Stimulated activated CD8-positive, alpha-beta memory T cell treated with anti-CD3 and anti-CD28 coated beads, Interleukin-4, amount 100 ng/mL, for 1 hour (primary cell): ENCODE data around the gene KISS1R.
"Not testable (repeated sequence)": the region's sequence is repeated elsewhere in the genome, so short reads cannot be mapped to it uniquely, and the experiment has no call there.

Experiments used
- DNase-seq, 2 donors: peaks; one replicate each; pipeline ENCODE4 v3.0.0-alpha.2; 2020; ENCODE audit warnings: low read depth in 2 of 2, low spot score in 1 of 2

Gene KISS1R

DNA sequence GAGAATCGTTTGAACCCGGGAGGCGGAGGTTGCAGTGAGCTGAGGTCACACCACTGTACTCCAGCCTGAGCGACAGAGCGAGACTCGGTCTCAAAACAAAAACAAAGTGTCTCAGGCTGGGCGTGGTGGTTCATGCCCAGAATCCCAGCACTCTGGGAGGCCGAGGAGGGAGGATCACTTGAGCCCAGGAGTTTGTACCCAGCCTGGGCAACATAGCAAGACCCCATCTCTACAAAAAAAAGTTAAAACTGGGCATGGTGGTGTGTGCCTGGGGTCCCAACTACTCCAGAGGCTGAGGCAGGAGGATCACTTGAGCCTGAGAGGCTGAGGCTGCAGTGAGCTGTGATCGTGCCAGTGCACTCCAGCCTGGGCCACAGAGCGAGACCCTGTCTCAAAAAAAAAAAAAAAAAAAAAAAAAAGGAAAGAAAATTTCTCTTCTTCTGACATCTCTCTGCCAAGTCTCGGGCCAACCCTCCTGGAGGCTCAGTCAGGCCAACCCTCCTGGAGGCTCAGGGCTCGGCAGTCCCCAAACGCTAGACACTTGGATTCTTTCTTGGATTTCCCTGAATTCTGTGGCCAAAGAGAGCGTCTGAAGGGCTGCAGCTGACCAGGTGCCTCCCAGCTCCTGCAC lies 35.0 kb downstream of the KISS1R start:
- DNase-seq, result no peak

DNA sequence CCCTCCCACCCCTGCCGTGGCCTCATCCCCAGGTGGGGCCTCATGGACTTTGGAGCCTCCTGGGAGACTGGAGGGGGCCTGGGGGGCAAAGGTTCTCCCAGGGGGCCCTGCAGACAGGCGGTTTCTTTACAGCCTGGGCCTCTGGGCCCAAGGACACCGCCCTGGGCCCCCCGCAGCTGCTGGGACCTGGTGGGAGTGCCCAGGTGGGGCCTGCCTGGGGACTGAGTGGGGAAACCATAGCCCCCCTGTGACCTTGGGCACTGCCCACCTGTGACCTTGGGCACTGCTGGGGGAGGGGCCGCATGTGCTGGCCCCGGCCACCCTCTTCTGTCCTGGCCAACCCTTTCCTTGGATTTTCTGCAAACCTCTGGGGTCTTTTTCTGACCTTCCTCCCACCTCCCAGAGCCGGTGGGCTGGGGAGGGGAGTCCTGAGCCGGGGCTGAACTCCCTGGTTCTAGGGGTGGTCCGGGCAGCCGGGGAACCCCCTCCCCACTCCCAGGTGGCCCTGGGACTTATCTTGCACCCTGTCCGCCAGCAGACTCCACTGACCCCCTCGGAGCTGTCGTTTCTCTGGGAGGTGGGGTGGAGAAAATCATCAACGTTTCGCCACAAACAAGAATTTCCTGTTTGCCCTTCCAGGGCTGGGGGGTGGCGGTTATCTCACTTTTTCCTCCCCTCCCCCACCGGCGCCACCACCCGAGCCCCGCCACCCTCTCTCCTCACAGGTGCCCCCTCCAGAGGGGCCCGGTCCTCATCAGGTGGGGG lies 35.7 kb downstream of the KISS1R start:
- no peak for DNase-seq

DNA sequence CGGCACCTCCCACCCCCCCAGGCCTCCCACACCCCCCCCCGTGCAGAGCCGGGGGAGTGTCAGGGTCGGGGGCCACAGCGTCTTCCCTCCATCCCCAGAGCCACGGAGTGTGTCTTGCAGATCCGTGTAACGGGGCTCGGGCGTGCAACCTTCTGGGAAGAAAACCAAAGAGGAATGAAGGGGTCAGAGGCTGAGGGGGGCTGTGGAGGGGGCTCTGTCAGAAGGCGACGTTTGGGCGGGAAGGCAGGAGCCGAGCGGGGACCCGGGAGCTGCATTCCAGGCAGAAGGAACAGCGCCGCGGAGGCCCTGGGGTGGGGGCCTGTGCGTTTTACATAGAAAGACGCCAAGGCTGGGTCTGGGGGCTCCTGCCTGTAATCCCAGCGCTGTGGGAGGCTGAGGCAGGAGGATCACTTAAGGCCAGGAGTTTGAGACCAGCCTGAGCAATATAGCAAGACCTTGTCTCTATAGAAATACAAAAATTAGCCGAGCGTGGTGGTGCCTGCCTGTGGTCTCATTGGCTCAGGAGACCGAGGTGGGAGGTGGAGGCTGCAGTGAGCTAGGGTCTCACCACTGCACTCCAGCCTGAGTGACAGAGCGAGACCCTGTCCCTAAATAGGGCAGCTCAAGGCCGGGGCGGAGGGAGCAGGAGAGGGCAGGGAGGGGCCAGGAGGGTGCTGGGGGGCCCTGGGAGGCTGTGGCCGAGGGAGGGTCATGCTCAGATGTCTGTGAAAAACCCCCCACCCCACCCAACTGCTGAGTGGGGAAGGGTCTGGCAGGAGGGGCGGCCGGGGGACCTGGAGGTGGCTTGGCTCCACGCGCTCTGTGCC lies 36.5 kb downstream of the KISS1R start:
- DNase-seq, result no peak

DNA sequence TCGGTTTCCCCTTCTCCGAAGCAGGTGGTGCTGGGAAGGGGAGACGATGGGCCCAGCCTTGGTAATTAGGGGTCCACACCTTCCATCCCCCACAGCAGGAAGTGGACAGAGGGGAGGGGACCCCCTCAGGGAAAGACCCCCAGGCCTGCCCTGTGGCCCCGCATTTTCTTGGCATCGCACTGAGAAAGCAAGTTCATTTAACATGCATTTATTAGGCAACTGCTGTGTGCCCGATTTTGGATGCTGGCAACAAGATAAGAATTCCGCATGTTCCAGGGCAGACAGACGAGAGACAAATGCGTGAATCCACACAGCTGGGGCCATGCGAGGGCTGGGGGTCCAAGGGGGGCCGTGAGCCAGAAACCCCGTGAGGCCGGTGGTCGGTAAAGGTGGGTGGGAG lies 37.1 kb downstream of the KISS1R start:
- DNase-seq, result no peak

DNA sequence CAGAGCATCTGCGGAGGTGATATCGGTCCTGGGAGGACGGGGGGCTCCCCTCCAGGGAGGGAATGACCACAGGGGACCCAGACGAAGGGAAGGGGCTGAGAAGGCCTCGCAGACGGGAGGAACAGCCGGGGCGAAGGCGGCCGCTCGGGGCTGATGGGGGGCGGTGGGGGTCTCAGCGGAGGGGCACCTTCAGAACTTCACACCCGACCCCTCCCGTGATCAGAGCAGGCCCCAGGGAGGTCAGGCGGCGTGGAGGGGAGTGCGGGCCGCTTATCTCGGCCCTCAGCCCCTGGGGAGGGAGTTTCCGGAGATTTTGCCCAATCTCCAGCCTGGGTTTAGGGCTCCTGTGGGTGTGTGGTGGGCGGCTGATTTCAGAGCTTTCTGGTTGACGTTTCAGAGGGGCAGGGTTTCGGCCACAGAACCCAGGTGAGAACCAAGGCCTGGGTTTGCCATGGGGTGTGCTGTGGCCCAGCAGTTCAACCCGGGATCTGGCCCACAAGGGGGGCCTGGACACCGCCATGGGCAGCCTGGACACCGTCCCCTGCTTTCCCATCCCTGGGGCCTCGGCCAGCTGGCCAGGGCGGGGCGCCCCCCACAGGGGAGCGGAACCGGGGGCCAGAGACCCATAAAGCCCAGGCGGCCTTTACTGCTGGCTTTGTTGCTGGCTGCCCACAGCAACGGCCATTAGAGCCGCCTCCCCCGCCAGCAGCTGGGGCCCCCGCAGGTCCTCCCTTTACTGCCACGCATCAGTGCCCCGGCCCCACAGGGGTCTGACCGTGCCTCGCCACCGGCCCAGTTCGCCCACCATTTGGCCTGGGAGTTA lies 37.8 kb downstream of the KISS1R start:
- DNase-seq, result no peak

DNA sequence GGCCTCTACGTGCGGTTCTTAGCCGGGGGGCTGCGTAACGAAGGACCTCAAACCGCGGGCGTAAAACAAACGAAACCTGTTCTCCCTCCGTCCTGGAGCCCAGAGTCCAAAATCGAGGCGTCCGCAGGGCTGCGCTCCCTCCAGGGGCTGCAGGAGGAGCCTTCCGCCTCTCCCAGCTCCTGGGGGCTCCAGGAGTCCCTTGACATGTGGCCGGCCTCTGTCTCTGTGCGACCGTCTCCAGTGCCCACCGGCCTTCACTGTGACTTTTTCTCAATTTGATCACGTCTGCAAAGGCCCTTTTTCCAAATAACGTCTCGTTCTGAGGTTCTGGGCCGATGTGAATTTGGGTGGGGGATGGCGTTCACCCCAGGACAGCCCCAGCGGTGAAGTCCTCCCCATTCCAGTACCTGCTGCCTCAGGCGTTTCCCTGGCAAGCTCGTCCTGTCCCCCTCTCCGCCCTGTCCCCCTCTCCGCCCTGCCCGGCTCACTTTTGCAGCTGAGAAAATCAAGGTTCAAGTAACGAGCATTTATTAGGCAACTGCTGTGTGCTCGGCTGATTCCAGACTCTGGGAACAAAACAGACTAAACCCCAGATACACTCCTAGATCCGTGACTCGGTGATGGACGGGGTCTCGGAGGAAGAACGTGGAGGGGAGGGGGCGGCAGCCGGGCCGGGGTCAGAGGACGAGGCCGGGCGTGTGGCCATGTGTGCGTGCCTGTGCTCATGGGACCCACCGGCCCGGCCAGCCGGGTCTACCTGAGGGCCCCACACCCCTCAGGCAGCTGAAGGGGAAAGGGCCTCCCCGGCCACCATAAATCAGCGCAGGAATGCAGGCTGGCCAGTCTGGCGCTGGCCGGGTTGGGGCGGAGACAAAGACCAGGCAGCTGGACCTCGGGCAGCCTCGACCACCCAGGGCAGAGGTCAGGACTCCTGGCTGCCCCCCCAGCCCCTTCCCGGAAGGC lies 39.0 kb downstream of the KISS1R start:
- DNase-seq, result no peak

DNA sequence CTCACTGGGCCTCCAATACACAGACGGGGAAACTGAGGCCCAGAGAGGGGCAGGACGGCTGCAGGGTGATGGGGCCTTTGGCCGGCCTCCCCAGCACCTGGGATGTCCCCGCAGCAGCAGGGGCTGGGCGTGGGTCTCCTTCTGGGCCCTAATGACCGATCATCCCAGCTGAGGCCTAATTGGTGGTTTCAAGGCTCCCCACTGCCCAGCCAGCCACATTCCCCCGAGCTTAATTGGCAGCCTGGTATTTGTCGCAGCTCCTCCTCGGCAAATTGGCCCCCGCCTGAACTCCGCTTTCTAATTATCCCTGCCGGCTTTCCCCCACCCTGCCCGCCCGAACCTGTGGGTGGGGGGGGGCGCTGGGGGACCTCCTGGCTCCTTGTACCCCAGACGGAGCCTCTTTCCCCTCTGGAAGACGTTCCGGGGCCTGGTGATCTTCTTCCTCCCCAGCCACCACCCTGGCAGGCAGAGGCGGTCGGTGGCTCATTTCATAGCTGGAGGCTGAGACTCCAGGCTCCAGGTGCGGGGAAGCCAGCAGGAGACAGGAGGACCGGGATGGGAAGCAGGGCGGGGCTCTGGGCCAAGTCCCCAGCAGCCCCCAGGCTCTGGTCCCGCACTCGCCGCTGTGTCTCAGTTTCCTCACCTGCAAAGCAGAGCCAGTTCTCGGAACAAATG lies 39.8 kb downstream of the KISS1R start:
- DNase-seq, result no peak

DNA sequence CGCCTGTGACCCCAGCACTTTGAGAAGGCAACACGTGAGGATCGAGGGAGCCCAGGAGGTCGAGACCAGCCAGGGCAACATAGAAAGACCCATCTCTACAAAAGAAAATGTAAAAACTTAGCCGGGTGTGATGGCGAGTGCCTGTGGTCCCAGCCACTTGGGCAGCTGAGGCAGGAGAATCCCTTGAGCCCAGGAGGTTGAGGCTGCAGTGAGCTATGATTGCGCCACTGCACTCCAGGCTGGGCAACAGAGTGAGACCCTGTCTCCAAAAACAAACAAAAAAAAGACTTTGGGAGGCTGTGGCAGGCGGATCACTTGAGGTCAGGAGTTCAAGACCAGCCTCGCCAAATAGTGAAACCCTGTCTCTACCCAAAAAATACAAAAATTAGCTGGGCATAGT lies 40.4 kb downstream of the KISS1R start:
- DNase-seq, result not testable (repeated sequence)

DNA sequence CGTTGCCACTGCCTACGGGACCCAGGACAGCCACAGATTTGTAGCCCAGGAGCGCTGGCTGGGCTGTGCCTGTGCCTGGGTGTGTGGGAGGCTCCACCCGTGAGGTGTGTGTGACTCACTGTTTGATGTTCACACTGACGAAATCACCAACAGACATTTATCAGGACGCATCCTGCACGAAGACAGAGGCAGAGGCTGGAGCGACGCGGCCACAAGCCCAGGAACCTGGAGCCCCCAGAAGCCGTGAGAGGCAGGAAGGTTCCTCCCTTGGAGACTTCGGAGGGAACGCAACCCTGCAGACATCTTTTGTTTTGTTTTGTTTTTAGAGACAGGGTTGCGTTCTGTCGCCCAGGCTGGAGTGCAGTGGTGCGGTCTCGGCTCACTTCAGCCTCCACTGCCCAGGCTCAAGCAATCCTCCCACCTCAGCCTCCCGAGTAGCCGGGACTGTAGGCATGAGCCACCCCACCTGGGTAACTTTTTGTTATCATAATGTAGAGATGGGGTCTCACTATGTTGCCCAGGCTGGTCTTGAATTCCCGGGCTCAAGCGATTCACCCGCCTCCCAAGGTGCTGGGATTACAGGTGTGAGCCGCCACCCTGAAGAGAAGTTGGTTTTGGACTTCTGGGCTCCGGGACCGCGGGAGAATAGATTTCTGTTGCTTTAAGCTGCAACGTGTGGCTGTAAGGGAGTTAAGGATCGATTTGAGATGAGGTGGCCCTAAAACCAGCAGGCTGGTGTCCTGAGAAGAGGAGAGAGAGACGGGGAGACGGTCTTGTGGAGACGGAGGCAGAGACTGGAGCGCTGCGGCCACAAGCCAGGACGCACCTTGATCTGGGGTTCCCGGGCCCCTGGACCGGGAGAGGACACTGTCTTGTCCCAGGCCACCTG lies 42.1 kb downstream of the KISS1R start:
- DNase-seq, result no peak

DNA sequence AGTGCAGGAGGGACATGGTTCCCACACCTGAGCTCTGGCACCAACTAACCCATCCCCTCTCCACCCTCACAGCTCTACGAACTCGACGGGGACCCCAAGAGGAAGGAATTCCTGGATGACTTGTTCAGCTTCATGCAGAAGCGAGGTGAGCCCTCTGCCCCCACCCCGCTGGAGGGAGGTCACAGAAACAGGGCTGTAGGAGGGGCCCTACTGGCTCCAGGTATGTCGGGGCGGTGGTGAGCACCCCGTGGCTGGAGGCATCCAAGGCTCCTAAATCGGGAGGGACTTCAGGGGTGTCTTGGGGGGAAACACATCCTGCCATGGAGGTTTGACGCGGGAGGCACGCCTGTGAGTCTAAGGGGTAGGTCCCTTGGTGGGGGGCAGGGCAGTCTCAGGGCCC lies 42.9 kb downstream of the KISS1R start:
- DNase-seq, result no peak

DNA sequence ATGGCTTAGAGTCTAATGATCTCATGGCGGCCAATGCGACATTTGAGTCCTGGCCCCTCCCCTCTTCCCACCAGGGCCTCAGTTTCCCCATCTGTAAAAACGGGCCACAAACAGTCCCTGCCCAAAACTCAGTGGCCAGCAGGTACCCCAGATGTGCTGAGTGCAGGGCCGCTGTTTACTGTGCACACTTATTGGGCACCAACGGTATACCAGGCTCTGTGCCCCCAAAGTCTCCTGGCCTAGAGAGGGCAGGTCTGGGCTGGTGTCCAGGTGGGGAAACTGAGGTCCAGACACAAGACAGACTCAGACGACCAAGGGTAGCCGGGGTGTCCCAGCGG lies 43.4 kb downstream of the KISS1R start:
- no peak for DNase-seq

DNA sequence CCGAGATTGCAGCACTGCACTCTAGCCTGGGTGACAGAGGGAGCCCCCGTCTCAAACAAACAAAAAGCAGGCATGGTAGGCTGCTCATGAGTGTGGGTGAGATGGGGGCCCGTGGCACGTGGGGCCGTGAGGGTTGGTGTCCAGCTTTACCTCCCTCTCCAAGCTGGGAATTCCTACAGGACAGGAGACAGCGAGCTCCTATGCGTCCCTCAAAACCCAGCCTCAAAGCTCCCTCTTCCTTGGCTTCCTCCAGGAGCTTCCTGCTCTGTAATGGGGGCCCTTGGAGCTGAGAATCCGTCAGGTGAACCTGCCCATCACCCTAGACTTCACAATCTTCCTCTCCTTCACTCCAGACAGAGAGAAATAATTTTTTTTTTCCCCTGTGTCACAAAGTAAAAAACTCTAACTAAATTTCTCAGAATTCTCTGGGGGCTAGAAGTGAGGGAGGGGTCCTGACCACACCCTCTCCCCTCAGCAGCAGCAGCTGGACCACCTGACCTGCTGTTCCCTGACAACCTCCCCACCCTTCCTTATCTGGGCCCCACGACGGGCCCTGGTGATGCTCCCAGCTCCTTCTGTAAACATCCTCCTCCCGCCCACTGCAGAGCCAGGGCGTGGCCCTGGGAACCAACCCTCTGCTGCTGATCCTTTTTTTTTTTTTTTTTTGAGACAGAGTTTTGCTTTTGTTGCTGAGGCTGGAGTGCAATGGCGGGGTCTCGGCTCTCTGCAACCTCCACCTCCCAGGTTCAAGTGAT lies 44.9 kb downstream of the KISS1R start:
- no peak for DNase-seq

DNA sequence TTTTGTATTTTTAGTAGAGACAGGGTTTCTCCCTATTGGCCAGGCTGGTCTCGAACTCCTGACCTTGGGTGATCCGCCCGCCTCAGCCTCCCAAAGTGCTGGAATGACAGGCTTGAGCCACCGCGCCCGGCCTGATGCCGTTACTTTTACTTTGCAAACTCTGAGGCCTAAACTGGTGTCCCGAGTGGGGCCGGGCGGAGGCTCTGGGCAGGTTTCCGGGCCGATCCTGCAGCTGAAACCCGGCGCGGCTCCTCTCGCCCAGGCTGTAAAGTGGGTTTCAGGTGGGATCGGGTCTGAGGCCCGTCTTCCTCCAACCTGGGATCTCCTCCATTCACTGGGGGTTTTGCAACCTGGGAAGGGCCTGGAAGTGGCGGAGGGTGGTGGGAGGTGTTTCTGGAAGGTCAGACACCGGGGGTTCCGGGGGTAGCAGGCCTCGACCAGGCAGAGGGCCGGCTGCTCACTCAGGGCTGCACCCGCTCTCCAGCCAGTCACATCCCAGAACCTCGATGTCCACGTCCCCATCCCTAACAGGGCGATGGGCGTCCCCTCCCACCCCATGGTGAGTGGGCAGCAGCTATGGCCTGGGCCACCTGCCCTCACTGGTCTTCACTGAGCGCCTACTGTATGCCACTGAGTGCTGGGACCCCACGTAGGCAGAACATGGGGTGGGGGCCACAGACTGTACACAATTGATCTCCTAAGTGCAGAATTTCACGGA lies 45.7 kb downstream of the KISS1R start:
- no peak for DNase-seq

DNA sequence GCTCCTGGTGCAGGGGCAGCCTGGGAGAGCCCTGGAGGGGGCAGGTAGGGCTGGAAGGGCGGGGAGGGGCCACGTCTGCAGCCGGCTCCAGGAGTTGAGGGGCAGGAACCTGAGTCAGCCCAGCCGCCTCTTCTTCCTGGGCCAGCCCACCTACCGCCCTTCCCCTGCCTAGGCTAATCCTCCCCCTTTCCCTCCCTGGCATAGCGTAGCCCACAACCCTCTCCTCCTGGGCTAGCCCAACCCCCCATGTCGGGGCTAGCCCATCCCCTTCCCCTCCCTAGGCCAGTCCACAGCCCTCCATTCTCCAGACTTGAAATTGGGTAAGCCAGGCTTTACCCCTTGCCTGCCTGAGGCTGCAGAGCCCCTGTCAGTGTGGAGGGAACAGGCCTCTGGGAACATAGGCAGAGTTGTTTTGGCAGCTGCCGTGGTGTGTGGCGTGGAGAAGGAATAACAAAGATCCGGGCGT lies 46.4 kb downstream of the KISS1R start:
- no peak for DNase-seq

DNA sequence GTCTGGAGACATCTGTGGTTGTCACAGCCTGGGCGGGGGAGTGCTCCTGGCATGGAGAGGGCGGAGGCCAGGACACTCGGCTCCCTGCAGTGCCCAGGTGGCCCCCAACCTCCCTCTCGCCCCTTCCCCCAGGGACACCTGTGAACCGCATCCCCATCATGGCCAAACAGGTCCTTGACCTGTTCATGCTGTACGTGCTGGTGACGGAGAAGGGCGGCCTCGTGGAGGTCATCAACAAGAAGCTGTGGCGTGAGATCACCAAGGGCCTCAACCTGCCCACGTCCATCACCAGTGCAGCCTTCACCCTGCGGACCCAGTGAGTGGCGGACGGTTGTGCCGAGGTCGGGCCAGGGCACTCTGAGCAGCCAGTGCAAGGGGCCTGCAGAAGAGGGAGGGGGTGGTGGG lies 47.0 kb downstream of the KISS1R start:
- DNase-seq, result no peak

DNA sequence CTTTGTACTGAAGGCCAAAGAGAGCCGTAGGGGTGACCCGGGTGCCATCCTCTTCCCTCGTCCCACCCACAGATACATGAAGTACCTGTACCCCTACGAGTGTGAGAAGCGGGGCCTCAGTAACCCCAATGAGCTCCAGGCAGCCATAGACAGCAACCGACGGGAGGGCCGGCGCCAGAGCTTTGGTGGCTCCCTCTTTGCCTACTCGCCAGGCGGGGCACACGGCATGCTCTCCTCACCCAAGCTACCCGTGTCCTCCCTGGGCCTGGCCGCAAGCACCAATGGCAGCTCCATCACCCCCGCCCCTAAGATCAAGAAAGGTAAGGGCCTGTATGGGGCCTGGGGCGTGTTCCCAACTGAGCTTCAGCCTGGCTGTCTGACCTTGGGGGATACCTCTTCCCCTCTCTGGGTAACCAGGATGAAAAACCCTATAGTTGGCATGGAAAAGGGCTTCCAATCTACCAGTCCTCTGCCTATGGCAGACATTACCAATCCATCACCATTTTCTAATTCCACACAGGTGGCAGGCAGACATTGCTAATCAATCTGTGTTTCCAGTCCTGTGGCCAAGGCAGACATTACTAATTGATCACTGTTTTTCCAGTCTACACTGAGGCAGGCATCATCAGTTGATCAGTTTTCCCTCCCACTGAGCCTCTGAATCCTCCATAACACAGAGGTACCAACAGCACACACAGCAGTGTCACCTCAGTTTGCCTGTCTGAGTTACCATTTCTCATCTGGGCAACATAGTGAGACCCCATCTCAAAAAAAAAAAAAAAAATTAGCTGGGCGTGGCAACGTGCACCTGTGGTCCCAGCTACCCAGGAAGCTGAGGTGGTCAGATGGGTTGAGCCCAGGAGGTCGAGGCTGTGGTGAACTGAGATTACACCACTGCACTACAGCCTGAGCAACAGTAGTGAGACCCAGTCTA lies 47.9 kb downstream of the KISS1R start:
- DNase-seq, result no peak
